A549 (cell line): Measurements from ENCODE around the gene AQP7. TPM values are rescaled to one million over a fixed set of nuclear protein-coding genes. Genes with fewer than 3 reads are reported as not detected.
"Not testable (repeated sequence)": the region's sequence is repeated elsewhere in the genome, so short reads cannot be mapped to it uniquely, and the experiment has no call there.

ENCODE experiments used
- ATAC-seq, 2 experiments: fragments of 200-7000 bp in 1 of 2; fragments of >200 bp in 1 of 2; cut with Nextera tagmentation in 1 of 2; cut with Tn5 transposase in 1 of 2; 3 replicates each; pipeline versions ENCODE4 v1.8.0 to v1.9.1; 2018 to 2020; ENCODE audit warnings: mild to moderate bottlenecking in 1 of 2, moderate library complexity in 1 of 2
- CTCF ChIA-PET: fragments of 300-600 bp; sonication (Branson Sonifier 250); formaldehyde crosslinking; extraction: SDS; loops from one replicate; lab custom pipeline; 2021; ENCODE audit warnings: antibody characterized with exemption, inconsistent platforms; lab: Yijun Ruan, JAX
- POLR2A ChIA-PET: fragments of 350-600 bp; formaldehyde crosslinking; extraction: SDS; loops from one replicate; lab custom pipeline; 2021; ENCODE audit warnings: antibody characterized with exemption, inconsistent platforms; lab: Yijun Ruan, JAX
- DNase-seq, 2 experiments: peaks; one replicate each; pipeline versions ENCODE4 v3.0.0 to v3.0.0-alpha.2; 2011 to 2016; ENCODE audit warnings: low read depth in 1 of 2, low spot score in 1 of 2
- FAIRE-seq: peaks from 2 replicates; lab custom pipeline; 2011; peaks lifted over from hg19 to GRCh38; lab: Jason Lieb, UNC
- H3K27ac ChIP-seq, 2 experiments: fragments of >200 bp; sonication (Bioruptor Twin); formaldehyde crosslinking; 3 replicates each; pipeline ENCODE4 v1.5.1; 2016 to 2017
- H3K4me1 ChIP-seq: fragments of >200 bp; sonication (Bioruptor Twin); formaldehyde crosslinking; 3 replicates; pipeline ENCODE4 v1.6.1; 2016
- H3K4me2 ChIP-seq: fragments of >200 bp; sonication (Bioruptor Twin); formaldehyde crosslinking; 3 replicates; pipeline ENCODE4 v1.6.1; 2016
- H3K4me3 ChIP-seq: fragments of >200 bp; sonication (Bioruptor Twin); formaldehyde crosslinking; 3 replicates; pipeline ENCODE4 v1.5.1; 2016
- H3K9me3 ChIP-seq: fragments of >200 bp; sonication (Bioruptor Twin); formaldehyde crosslinking; 3 replicates; pipeline ENCODE4 v1.6.1; 2016
- JUNB ChIP-seq: fragments of >200 bp; sonication (Bioruptor Twin); formaldehyde crosslinking; IDR thresholded peaks from 2 replicates; pipeline ENCODE4 v1.6.1; 2016
- MAFK ChIP-seq: fragments of 450-650 bp; IDR thresholded peaks from 2 replicates; pipeline ENCODE4 v1.6.1; 2014; ENCODE audit not compliant: partially characterized antibody
- RARB ChIP-seq: fragments of 250-450 bp; sonication (Bioruptor Pico); IDR thresholded peaks from 2 replicates; pipeline ENCODE4 v1.8.0; 2021; ENCODE audit warnings: mild to moderate bottlenecking, moderate library complexity
- WGBS: methylation state at CpG from one replicate; pipeline ENCODE4 v1.1.6; 2017; ENCODE audit errors: missing lambda C conversion rate; 5-methylcytosine and 5-hydroxymethylcytosine counted together
- polyA plus RNA-seq, 4 experiments: library from polyadenylated mRNA; depleted of rRNA in 3 of 4; stranded (reverse); fragments of >200 nt; fragmentation: RNase III in 1 of 4; extraction: RNeasy Plus Mini Kit Qiagen cat#74134 plus additional on column Dnase treatment in 1 of 4; gene quantifications; 2 replicates in 3 of 4; 3 replicates in 1 of 4; pipeline ENCODE4 v1.2.3, GENCODE V29; 2011 to 2017

The AQP7 gene
- polyA plus RNA-seq, 2 of the 4 experiments (the other 2 are of a cell fraction) = 0.61 to 1.1 TPM

DNA sequence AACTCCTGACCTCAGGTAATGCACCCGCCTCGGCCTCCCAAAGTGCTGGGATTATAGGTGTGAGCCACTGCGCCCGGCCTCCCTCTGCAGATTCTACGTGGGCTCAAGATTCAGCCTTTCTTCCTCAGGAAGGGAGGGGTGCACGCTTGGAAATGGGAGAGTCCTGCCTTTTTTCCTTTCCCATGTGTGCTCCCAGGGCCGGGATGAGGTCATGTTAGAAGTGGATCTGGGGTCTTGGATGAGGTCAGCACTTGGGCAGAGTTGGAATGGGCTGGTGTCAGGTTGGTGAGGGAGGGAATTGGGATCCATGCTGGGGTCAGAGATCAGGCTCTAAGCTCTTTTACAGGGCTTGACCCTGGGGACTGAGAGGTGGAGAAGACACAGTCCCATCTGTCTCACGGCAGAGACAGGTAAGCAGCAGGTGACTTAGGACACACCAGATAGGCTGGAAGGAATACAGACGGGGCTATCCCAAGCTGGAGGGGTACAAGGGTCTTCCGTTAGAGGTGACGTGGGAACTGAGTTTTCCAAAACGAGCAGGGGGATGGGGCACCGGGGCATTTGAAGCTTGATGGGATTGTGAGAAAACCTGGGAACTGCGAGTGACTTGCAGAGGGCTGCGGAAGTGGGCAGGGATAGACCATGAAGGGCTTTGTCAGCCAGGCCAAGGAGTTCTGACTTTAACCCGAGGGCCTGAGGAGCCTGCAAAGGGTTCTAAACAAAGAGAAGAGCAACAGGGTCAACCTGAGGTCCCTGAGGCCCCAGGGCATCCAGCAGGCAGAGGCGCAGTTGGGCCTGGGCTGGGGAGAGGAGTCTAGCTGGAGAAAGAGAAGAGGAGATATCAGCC, 1.8 kb upstream of the AQP7 start:
- no peak for FAIRE-seq

DNA sequence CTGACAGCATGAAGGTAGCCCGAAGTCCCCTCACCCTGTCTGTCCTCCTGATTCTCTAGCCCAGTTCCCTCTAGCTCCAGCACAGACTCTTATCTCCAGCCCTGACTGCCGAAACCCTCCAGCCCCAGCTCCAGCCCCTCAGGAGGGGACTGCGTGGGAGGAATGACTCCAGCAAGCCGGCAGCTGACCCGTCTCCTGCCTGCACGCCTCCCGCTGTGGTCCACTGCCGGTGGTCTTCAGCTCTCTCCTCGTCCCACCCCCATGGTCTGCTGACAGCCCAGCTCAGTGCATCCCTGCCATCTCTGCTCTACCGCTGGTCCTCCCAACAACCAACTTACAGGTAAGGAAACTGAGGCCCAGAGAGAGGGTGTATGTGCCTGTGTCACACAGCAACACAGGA, 559 bp downstream of the AQP7 start:
- CTCF ChIA-PET = interaction anchor here (2.3 to 9.8 kb wide), 5 partner anchors 9 to 65 kb away, joined by 11 to 299 read pairs (median 68); partner anchors contain the start of genes AQP3 and NOL6
- DNase-seq, ATAC-seq, H3K9me3 ChIP-seq, FAIRE-seq, H3K27ac ChIP-seq, H3K4me3 ChIP-seq, H3K4me2 ChIP-seq, POLR2A ChIA-PET: not testable (repeated sequence)
- peaks cover 20% of the 10 kb centered on the region for H3K4me1 ChIP-seq
- WGBS = 85% methylated on average over 10 of the region's 10 CpGs

More for the DNA sequence above, 1.8 kb upstream of the AQP7 start:
- peak overlapping the region; percentile 27 to 49; a peak in 4 of 6 replicates for H3K27ac ChIP-seq
- WGBS = 81% methylated on average over 17 of the region's 17 CpGs
- ATAC-seq (peak in 1 of 2 experiments; percentile 9; a peak in 5 of 6 replicates), DNase-seq (no peak)
- POLR2A ChIA-PET = interaction anchor here (0.6 to 1.1 kb wide), 5 partner anchors 11 to 114 kb away, joined by 3 to 5 read pairs (median 4); partner anchors contain the start of genes NFX1 and NOL6
- H3K4me1 ChIP-seq = peaks cover 30% of the 10 kb centered on the region
- H3K4me2 ChIP-seq = peak overlapping the region; percentile 55; the same call in 1 of the 3 replicates
- CTCF ChIA-PET = interaction anchor here (0.6 to 9.8 kb wide), 35 partner anchors 9 to 328 kb away, joined by 3 to 299 read pairs (median 5); partner anchors contain the start of genes ANKRD18B, AQP3 and NOL6
- no peak overlapping the region for H3K4me3 ChIP-seq
- no peak for TF ChIP-seq RARB (CRISPR knock-in tag)
- TF ChIP-seq JUNB = no peak
- H3K9me3 ChIP-seq = no peaks in the 10 kb centered on the region

DNA sequence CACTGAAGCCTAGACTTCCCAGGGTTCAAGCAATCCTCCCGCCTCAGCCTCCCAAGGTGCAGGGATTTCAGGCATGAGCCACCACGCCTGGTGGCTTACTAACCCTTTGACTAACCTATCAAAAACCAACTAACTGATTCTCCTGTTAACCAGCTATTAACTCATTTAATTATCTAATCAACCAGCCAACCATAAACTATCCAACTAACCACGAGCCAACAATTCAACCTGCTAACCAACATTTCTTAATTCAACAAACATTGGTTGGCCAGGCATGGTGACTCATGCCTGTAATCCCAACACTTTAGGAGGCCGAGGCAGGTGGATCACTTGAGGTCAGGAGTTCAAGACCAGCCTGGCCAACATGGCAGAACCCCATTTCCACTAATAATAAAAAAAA, 3.3 kb downstream of the AQP7 start:
- POLR2A ChIA-PET = not testable (repeated sequence)
- CTCF ChIA-PET = interaction anchor here (0.9 to 9.8 kb wide), 4 partner anchors 16 to 225 kb away, joined by 3 to 299 read pairs (median 46); partner anchors contain the start of gene NOL6

DNA sequence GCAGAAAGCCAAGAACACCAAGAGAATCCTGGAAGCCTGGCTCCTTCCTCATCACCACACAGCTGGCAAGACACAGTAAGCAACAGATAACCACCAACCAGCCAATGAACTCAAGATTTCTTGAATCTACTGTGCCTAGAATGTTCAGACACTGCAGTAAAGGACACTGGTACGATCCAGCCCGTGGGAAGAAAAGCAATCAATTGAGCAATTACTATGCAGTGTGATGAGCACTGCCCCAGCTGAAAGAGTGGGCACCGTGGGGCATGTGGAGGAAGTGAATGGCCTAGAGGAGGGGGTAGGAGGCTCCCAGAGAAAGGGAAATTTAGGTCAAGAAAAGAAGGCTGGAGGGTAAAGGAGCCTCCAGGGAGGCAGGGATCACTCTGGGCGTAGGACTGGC, 4.6 kb downstream of the AQP7 start:
- CTCF ChIA-PET = interaction anchor here (0.9 to 9.8 kb wide), 3 partner anchors 17 to 69 kb away, joined by 3 to 299 read pairs (median 87); partner anchors contain the start of gene NOL6
- FAIRE-seq = not testable (repeated sequence)

More for the DNA sequence above, 3.3 kb downstream of the AQP7 start:
- H3K4me1 ChIP-seq = peaks cover 20% of the 10 kb centered on the region
- ATAC-seq, H3K9me3 ChIP-seq, FAIRE-seq, H3K4me3 ChIP-seq, H3K4me2 ChIP-seq, DNase-seq, H3K27ac ChIP-seq: not testable (repeated sequence)
- 80% methylated on average over 4 of the region's 4 CpGs for WGBS

DNA sequence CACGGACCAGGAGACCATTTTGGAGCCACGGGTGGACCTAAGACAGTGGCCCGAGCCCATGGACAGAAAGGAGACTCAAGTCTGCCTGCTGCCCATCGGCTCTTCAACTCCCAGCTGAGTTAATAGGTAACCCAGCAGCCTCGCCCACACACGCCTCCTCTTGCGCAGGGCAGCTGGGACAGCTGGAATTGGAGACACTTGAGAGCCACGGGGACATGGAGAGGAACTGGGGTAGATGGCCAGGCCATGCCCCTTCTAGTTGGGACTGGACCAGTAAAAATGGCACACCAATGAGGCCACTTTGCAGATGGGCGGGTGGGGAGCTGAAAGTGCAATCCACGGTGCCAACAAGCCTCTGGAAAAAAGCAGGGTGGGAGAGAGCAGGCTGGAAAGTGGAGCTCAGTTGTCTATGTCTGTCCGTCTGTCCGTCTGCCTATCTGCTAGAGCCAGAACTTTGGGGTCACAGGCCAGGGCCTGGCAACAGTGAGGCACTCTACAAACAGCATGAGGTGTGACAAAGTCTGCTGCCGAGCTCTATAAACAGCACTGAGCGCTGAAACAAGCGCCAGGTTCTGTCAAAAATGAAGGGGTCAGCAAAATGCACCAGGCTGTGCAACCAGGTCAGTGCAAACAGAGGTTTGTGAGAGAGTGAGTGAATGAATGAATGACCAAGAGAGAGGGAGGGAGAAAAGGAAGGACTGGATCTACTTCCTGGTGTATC, 7.0 kb downstream of the AQP7 start:
- TF ChIP-seq MAFK = peak; percentile 82
- peak in 1 of 2 experiments; percentile 65 for DNase-seq
- H3K4me1 ChIP-seq = peaks cover 32% of the 10 kb centered on the region
- 43% methylated on average over 12 of the region's 15 CpGs for WGBS
- CTCF ChIA-PET = interaction anchor here (0.8 to 3.4 kb wide), 5 partner anchors 8 to 21 kb away, joined by 3 to 24 read pairs (median 4); no protein-coding TSS in a partner anchor
- H3K27ac ChIP-seq = peak overlapping the region; percentile 38 to 68; a peak in 3 of 6 replicates
- POLR2A ChIA-PET, H3K4me3 ChIP-seq, FAIRE-seq, H3K9me3 ChIP-seq: not testable (repeated sequence)
- H3K4me2 ChIP-seq = peak overlapping the region; percentile 64
- 0 out of 6 replicates have a peak, but pooled peaks of 1 of the 2 experiments have one; percentile 50 for ATAC-seq

More for the DNA sequence above, 4.6 kb downstream of the AQP7 start:
- ATAC-seq, POLR2A ChIA-PET, H3K27ac ChIP-seq, H3K4me2 ChIP-seq, H3K9me3 ChIP-seq, H3K4me3 ChIP-seq, DNase-seq: not testable (repeated sequence)
- peaks cover 11% of the 10 kb centered on the region for H3K4me1 ChIP-seq
- 63% methylated on average over 3 of the region's 4 CpGs for WGBS

DNA sequence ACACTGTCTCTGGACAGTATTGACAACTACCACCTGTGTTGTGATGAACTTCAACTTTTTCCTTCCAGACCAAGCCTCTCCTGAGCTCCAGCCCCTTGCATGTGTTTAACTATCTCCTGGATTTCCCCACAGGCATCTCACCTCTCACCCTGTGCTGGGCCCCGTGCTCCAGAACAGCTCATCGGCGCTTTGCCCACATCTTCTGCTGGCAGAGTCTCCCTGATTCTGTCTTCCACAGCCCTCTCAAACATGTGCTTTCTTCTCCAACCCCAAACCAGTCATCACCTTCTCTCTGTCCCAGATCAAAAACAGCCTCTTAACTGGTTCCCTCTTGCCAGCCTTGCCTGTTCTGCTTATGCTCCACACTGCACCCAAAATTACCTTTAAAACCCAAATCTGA, 8.4 kb downstream of the AQP7 start:
- H3K27ac ChIP-seq, FAIRE-seq, ATAC-seq, POLR2A ChIA-PET, H3K4me3 ChIP-seq, DNase-seq, H3K4me2 ChIP-seq, H3K9me3 ChIP-seq: not testable (repeated sequence)
- CTCF ChIA-PET = interaction anchor here (1.9 to 3.4 kb wide), 2 partner anchors 10 to 18 kb away, joined by 11 to 24 read pairs; no protein-coding TSS in a partner anchor
- H3K4me1 ChIP-seq = peaks cover 32% of the 10 kb centered on the region
- WGBS = 84% methylated on average over 3 of the region's 3 CpGs
